HepG2 (cell line): ENCODE results near the gene DNAJC15.

Experiments
- ARID2 ChIP-seq: sonication (generic); formaldehyde crosslinking; IDR thresholded peaks from 2 replicates; pipeline ENCODE4 v1.8.1; 2022; ENCODE audit warnings: mild to moderate bottlenecking, missing genetic modification reagents, borderline replicate concordance
- ARNTL ChIP-seq: sonication (generic); formaldehyde crosslinking; IDR thresholded peaks from 2 replicates; pipeline ENCODE4 v1.4.0; 2020; ENCODE audit warnings: mild to moderate bottlenecking, missing genetic modification reagents
- HNRNPL ChIP-seq: fragments of 200-400 bp; formaldehyde crosslinking; IDR thresholded peaks from 2 replicates; pipeline ENCODE4 v1.6.1; 2017; ENCODE audit warnings: mild to moderate bottlenecking, low read depth, low read length
- NFYB ChIP-seq: sonication (generic); formaldehyde crosslinking; IDR thresholded peaks from 2 replicates; pipeline ENCODE4 v1.4.0; 2020; ENCODE audit warnings: missing genetic modification reagents
- TF ChIP-seq, protein P1 (sequence below): sonication (generic); formaldehyde crosslinking; IDR thresholded peaks from 2 replicates; pipeline ENCODE4 v1.5.1; 2020; ENCODE audit warnings: mild to moderate bottlenecking, missing genetic modification reagents, moderate library complexity

DNA sequence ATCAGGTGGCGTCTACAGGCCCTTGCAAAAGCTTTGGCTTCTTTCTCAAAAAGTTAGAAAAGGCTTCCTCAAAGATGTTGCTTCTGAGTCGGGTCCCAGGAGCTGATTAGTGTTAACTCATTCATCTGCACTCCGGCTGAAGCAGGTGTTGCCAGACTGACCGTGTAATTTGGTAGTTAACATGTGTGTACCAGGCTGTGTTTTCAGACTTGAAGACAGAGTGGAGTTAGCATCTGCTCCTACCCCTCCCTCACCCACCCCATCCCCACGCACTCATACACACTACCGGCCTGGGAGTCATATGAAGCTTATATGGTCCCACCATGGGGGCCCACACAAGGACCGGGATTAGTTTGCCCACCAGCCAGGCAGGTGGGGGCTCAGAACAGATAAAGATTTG lies 111.5 kb downstream of the DNAJC15 start:
- no peak for TF ChIP-seq HNRNPL
- TF ChIP-seq ARID2 (CRISPR knock-in tag) = no peak
- TF ChIP-seq, protein P1, sequence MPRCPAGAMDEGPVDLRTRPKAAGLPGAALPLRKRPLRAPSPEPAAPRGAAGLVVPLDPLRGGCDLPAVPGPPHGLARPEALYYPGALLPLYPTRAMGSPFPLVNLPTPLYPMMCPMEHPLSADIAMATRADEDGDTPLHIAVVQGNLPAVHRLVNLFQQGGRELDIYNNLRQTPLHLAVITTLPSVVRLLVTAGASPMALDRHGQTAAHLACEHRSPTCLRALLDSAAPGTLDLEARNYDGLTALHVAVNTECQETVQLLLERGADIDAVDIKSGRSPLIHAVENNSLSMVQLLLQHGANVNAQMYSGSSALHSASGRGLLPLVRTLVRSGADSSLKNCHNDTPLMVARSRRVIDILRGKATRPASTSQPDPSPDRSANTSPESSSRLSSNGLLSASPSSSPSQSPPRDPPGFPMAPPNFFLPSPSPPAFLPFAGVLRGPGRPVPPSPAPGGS = no peak
- no peak for TF ChIP-seq NFYB
- no peak for TF ChIP-seq ARNTL (CRISPR knock-in tag)
